Measurements from ENCODE around the gene DCDC1.

- no peak for TF ChIP-seq EZH2 (IDR thresholded peaks at IDR 0.05; ENCODE audit: borderline replicate concordance, low read depth, low read length, poor library complexity, severe bottlenecking)
- TF ChIP-seq CTCF (conservative IDR thresholded peaks at IDR 0.05; ENCODE audit: low read depth, low read length): no peak
These were observed 377.6 kb downstream of the DCDC1 start for GRCh38 chr11:30991802-30992512.

Measured in A673 (cell line).